CD4-positive, alpha-beta T cell treated with Interleukin-12 subunit alpha and Interleukin-12 subunit beta, for 1 hour (primary cell): Measurements from ENCODE around the gene TEX51.

Source experiments
- DNase-seq: peaks from one replicate; pipeline ENCODE4 v3.0.0-alpha.2; 2020

Gene TEX51

GRCh38 chr2:126879348-126880298, 19.1 kb upstream of the TEX51 start:
- no peak for DNase-seq

DNA sequence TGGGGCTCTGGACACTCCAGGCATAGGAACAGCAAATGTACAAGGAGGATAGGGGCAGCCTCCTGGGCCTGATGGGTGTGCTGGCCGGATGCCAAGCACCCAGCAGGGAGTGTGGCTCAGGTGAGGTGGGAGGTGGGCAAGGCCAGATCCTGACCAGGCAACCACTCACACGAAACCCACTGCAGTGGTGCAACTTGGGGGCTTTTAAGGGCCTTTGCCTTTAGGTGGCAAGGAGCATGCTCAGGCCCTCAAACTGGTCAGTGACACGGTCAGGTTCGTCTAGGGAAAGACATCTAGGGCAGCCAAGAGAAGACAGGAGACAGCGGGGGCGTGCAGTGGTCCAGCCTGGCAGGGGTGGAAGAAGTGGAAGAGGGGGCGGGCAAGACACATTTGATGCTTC, 18.4 kb upstream of the TEX51 start:
- no peak for DNase-seq

DNA sequence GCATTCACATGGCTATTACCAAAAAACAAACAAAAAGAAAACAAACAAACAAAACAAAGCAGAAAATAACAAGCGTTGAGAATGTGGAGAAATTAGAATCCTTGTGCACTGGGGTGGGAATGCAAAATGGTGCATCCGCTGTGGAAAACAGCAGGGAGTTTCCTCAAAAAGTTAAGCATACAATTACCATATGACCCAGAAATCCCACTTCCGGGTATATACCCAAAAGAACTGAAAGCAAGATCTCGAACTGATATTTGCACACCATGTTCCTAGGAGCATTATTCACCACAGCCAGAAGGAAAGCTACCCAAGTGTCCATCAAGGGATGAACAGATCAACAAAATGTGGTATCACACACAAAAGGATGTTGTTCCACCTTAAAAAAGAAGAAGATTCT, 17.9 kb upstream of the TEX51 start:
- DNase-seq, result no peak

DNA sequence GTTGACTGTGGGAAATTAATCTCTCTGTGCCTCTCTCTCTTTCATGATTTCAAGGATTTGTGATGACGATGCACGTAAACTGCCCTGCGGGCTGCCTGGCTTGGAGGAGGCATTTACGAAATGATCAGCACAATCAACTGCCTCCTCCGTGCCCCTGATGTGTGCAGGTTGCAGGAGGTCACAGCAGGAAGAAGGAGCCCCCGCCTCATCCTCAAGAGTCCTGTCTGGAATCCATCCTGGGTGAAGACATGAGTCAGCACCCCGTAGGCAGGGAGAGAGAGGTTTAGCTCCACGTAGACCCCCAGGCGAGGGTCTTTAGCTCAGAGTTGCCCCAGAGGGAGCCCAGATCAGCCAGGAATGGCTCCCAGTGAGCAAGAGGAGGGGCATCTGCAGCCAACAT, 17.1 kb upstream of the TEX51 start:
- DNase-seq, result no peak

DNA sequence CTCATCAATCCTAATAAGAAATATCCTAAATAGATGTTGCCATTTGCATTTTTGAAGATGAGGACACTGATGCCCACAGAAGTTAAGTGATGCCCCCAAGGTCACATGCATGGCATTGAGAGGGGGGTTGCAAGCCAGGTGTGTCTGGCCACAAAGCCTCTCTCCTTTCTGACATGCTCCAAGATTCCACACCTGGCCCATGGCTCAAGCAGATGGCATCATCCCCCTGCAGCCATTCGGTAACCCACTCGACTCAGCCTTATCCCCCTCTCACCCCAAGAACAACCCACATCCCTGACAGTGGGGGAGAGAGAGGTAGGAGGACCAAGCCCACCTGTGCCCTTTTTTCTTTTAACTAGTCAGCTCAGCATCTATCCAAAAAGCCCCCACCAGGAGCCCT, 16.5 kb upstream of the TEX51 start:
- DNase-seq, result no peak

DNA sequence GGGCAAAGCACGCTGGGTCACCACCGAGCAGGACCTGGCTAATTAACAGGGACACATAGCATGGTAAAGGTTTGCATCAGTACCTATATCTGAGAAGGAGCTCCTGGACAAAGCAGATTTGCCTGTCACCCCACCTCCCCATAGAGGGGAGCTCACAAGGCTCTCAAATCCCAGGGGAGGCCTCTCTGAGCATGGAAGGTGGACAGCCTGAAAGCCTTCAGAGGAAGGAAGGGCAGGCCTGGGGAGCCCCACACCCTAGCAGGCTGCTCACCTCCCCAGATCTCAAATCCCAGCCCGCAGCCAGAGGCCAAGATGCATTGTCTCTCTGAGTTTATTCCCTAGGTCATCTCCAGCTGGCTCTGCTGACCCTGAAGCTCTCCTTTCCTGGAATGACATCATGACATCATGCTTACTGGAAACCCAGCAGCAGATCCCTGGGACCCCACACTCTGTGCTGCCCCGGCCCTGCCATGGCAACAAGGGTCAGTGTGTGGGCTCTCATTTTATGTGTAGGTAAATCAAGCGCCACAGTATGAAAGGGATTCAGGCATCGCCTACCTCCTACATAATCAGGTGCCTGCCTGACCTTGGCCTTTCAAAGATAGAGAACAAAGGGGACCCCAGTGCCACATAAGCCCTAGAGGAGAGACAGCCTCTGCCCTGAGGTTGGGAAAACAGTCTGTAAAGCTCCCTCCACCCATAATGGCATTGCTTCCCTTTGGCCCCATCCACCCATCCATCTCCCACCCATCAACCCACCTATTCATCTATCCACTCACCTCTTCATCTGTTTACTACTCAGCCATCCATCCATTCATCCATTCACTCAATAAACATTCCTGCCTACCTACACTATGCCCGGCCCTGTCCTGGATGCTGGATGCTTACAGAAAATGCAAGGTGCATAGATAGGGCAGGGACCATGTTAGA, 15.7 kb upstream of the TEX51 start:
- DNase-seq, result no peak

DNA sequence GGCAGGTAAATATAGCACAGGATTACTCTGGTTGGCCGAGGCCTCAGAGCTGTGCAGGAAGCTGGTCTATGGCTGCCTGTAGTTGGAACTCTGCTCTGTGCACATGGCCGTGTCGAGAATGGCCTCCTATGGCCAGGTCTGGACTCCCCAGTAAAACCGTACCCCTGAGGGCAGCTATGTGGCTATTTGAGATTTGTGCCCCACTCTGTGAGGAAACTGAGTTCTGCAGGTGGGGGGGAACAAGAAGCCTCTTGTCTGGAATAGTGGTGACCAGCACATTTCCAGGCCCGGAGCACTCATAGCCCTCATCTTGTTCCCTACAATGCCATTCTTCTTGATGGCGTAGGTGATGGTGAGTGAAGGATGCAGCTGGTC, 15.0 kb upstream of the TEX51 start:
- DNase-seq, result no peak

DNA sequence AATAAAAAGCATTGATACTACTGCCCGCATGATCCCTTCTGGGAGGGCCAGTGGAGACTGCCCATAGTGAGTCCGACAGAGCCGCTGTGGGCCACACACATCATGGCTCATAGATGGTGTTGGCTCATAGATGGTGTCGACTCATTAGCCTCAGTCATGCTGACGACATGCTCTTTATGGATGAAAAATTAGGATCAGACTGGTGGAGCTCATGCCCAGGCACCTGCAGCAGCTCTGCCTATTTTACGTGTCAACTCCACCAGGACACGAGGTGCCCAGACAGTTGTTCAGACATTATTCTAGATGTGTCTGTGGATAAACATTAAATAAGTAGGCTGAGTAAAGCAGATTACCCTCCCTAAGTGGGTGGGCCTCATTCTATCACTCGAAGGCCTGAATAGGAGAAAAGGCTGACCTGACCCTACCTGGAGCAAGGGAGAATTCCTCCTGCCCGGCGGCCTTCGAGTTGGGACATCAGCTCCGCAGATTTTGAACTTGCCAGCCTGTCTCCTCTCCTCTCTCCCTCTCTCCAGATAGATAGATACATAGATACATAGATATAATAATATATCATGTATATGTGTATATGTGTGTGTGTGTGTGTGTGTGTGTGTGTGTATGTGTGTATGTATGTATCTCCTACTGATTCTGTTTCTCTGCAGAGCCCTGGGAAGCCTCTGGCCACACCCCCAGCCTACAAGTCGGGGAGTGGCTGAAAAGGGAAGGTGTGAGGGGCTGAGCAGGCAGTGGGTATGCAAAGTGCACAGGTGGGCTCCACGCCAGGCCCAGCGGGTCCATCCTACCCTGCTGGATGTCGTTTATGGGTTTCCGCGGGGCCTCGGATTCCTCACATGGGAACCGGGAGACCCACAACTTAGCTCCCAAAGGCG, 13.6 kb upstream of the TEX51 start:
- no peak for DNase-seq

GRCh38 chr2:126885751-126886210, 12.9 kb upstream of the TEX51 start:
- DNase-seq, result no peak

- peak; percentile 20 for DNase-seq
These were observed 12.3 kb upstream of the TEX51 start for GRCh38 chr2:126886211-126886915.

DNA sequence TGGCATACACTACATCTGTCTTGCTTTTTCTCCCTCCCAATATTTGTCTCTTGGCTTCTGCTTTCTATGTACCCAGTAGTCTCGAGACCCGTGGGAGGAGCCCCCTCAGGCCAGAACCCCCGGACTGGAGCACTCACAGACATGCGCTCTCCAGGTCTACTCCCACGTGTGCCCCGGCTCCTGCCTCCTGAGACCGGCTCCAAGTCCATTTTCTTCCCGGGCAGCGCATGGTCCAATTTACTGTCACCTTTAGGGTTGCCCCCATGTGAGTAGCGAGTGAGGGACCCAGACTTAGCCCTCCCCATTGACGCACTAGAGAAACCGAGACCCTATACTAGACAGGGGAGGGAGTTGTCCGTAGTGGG, 11.8 kb upstream of the TEX51 start:
- DNase-seq, result no peak

DNA sequence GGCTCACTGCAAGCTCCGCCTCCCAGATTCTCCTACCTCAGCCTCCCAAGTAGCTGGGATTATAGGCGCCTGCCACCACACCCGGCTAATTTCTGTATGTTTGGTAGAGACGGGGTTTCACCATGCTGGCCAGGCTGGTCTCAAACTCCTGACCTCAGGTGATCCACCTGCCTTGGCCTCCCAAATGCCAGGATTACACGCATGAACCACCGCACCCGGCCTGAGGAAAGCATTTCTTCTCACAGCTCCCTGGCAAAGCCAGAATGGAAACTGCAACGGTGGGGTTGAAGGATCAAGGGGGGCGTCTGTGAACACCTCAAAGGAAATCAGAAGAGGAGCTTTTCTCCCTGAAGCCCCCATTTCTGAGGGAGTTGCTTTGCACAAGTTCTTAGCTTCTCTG, 11.2 kb upstream of the TEX51 start:
- DNase-seq, result no peak

- DNase-seq, result no peak
These were observed 10.6 kb upstream of the TEX51 start for GRCh38 chr2:126888046-126888445.

DNA sequence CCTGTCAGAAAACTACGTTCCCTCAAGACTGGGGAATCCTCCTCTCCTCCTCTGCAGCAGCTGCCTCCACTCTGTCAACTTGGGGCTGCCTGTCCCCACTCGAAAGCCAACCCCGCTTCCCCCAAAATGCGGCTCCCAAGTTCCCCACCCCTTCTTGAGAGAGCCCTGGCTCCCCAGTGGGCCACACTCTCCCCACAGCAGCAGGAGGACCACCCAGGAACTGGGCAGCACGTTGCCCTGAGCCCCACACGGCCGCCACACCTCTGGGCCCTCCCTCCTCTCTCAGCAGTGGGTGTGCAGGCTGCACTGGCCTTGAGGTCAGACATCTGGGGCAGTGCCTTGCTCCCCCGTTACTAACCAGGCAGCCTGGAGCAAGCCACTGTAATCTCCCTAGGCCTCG, 9.6 kb upstream of the TEX51 start:
- DNase-seq, result no peak

GRCh38 chr2:126889496-126890135, 9.1 kb upstream of the TEX51 start:
- DNase-seq, result no peak

DNA sequence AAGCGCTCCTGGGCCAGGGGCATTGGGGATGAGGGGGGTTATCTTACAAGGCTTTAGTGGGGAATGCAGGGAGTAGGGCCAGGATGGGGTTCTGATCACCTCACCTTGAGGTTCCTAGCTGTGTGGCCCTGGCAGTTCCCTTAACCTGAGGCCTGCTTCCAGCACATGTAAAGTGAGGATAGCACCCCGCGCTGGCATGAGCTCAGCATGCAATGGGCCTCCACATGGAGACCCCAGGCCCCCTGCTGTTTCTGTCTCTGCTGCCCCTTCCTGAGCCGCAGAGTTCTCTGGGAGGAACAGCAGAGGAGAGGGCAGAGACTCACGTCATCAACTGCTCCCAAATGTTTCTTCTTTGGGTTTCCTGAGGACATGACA, 8.6 kb upstream of the TEX51 start:
- DNase-seq, result no peak

- DNase-seq, result no peak
These were observed 7.9 kb upstream of the TEX51 start for GRCh38 chr2:126890551-126891450.

DNA sequence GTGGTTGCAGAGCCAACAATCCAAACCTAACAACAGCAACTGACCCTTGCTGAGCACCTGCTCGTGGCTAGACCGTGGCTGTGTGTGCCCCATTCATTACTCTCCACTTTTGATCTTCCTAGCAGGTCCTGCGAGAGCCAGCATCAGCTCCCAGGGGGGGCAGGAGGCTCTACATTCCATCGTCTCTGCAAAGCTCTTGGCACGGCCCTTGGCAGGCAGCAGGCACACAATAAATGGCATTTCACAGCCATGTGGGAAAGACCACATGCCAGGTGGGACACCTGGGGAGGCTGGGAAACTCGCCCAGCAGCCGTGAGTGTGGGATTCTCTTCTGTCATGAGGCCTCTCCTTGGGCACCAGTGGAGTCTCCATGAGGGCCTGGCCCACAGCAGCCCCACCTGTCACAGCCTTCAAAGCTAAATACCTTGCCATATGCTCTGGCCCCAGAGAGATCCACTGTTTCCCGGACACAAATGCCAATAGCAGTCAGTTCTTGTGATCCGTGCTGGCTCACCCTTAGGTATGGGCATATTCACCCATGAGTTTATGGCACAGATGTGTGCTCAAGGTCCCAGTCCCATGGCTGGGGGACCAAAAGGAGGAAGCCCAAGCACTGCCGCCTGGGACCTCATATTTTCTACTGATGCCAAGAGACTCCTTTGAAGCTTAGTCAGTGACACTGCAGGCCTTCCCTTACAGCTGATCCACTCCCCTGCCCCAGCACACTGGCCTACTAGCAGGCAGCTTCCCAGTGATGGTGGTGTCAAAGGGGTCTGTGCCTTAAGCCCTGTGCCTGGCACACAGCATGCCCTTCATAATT, 6.8 kb upstream of the TEX51 start:
- no peak for DNase-seq

DNA sequence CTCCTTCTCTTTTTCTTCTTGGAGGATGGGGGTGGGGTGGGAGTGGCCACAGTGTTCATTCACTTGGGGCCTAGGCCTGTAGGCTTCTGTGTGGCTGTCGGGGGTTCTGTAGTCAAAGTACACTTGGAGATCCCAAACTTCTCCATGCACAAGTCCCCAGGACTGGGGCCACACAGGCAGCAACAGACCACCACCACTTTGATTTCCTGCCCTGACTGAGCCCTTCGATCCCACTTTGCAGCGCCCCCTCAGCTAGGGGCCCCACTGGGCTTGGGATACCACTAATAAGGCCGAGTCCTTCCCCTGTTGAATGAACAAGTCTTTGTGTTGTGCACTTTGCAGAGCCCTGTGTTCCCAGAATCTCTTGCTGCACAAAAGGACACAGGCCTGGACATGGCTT, 5.5 kb upstream of the TEX51 start:
- no peak for DNase-seq

GRCh38 chr2:126893606-126894005, 5.1 kb upstream of the TEX51 start:
- DNase-seq, result no peak
